ENCODE results near the gene YES1. TPM values are rescaled to one million over a fixed set of nuclear protein-coding genes. Genes with fewer than 3 reads are reported as not detected.
A peak's percentile ranks its signal among the peaks of the same experiment; 100 is the strongest.

The YES1 gene
- total and polyA plus RNA-seq, 2 of the 13 experiments (the other 11 are each of a cell fraction or from before 2014, with no cell fraction given), result 17.2 to 70.8 TPM

DNA sequence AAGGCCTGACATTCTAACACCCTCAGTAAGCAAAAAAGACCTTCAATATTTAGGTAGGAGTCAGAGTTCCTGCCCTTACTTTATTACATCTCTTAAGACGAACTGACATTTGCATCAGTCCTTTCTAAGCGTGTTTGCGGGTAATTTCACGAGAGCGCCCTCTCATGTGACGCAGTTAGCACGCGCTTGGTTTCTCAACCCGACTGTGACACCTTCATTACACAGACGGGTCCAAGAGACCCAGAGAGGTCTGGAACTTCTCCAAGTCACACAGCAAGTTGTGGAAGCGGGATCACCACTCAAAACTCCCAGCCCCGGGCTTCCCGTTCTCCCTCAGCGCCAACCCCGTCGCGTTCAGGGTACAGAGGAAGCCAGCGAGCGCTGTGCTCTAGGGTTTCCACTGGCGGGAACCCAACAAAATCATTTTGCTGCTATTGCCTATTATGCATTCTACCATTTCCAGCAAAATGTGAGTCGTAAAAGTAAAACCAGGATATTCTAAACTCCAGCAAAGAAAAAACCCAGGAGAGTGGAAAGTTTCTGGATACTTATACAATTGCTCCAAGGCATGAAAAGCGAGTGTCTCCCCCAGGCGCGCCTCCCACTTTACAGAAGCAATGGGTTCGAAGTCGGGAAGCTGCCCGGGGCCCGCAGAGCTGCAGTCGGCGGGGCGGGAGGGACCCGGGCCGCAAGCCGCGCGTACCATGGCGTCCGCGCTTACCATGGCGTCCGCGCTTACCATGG, 100.2 kb downstream of the YES1 start (continued):
- TF ChIP-seq, protein P1, sequence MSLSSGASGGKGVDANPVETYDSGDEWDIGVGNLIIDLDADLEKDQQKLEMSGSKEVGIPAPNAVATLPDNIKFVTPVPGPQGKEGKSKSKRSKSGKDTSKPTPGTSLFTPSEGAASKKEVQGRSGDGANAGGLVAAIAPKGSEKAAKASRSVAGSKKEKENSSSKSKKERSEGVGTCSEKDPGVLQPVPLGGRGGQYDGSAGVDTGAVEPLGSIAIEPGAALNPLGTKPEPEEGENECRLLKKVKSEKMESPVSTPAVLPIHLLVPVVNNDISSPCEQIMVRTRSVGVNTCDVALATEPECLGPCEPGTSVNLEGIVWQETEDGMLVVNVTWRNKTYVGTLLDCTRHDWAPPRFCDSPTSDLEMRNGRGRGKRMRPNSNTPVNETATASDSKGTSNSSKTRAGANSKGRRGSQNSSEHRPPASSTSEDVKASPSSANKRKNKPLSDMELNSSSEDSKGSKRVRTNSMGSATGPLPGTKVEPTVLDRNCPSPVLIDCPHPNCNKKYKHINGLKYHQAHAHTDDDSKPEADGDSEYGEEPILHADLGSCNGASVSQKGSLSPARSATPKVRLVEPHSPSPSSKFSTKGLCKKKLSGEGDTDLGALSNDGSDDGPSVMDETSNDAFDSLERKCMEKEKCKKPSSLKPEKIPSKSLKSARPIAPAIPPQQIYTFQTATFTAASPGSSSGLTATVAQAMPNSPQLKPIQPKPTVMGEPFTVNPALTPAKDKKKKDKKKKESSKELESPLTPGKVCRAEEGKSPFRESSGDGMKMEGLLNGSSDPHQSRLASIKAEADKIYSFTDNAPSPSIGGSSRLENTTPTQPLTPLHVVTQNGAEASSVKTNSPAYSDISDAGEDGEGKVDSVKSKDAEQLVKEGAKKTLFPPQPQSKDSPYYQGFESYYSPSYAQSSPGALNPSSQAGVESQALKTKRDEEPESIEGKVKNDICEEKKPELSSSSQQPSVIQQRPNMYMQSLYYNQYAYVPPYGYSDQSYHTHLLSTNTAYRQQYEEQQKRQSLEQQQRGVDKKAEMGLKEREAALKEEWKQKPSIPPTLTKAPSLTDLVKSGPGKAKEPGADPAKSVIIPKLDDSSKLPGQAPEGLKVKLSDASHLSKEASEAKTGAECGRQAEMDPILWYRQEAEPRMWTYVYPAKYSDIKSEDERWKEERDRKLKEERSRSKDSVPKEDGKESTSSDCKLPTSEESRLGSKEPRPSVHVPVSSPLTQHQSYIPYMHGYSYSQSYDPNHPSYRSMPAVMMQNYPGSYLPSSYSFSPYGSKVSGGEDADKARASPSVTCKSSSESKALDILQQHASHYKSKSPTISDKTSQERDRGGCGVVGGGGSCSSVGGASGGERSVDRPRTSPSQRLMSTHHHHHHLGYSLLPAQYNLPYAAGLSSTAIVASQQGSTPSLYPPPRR (CRISPR knock-in tag; IDR thresholded peaks at IDR 0.05; ENCODE audit: borderline replicate concordance), result no peak
- TF ChIP-seq, protein P2, sequence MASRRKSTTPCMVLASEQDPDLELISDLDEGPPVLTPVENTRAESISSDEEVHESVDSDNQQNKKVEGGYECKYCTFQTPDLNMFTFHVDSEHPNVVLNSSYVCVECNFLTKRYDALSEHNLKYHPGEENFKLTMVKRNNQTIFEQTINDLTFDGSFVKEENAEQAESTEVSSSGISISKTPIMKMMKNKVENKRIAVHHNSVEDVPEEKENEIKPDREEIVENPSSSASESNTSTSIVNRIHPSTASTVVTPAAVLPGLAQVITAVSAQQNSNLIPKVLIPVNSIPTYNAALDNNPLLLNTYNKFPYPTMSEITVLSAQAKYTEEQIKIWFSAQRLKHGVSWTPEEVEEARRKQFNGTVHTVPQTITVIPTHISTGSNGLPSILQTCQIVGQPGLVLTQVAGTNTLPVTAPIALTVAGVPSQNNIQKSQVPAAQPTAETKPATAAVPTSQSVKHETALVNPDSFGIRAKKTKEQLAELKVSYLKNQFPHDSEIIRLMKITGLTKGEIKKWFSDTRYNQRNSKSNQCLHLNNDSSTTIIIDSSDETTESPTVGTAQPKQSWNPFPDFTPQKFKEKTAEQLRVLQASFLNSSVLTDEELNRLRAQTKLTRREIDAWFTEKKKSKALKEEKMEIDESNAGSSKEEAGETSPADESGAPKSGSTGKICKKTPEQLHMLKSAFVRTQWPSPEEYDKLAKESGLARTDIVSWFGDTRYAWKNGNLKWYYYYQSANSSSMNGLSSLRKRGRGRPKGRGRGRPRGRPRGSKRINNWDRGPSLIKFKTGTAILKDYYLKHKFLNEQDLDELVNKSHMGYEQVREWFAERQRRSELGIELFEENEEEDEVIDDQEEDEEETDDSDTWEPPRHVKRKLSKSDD (CRISPR knock-in tag; IDR thresholded peaks at IDR 0.05; ENCODE audit: low read depth), result no peak
- TF ChIP-seq SOX13 (IDR thresholded peaks at IDR 0.05), result no peak
- TF ChIP-seq SOX13 (CRISPR knock-in tag; conservative IDR thresholded peaks at IDR 0.05 in 1 of 2, IDR thresholded peaks at IDR 0.05 in 1 of 2), result no peak
- no peak for TF ChIP-seq SNAPC2 (CRISPR knock-in tag; IDR thresholded peaks at IDR 0.05)
- no peak for TF ChIP-seq CAMTA2 (CRISPR knock-in tag; IDR thresholded peaks at IDR 0.05; ENCODE audit: borderline replicate concordance)
- TF ChIP-seq ZNF547 (CRISPR knock-in tag; IDR thresholded peaks at IDR 0.05), result 0 out of 2 replicates have a peak, but pooled peaks have one; percentile 38
- TF ChIP-seq ARID2 (CRISPR knock-in tag; IDR thresholded peaks at IDR 0.05; ENCODE audit: borderline replicate concordance), result no peak
- no peak for TF ChIP-seq CREB1 (IDR thresholded peaks at IDR 0.05)
- TF ChIP-seq CREB1 (CRISPR knock-in tag; IDR thresholded peaks at IDR 0.05), result peak; percentile 69
- TF ChIP-seq ZNF766 (CRISPR knock-in tag; IDR thresholded peaks at IDR 0.05; ENCODE audit: borderline replicate concordance), result 0 out of 2 replicates have a peak, but pooled peaks have one; percentile 17
- TF ChIP-seq FOXM1 (CRISPR knock-in tag; IDR thresholded peaks at IDR 0.05), result no peak
- TF ChIP-seq SP1 (IDR thresholded peaks at IDR 0.05), result no peak
- TF ChIP-seq SP1 (CRISPR knock-in tag; IDR thresholded peaks at IDR 0.05), result no peak
- no peak for TF ChIP-seq ZNF343 (CRISPR knock-in tag; IDR thresholded peaks at IDR 0.05)
- TF ChIP-seq, protein P3, sequence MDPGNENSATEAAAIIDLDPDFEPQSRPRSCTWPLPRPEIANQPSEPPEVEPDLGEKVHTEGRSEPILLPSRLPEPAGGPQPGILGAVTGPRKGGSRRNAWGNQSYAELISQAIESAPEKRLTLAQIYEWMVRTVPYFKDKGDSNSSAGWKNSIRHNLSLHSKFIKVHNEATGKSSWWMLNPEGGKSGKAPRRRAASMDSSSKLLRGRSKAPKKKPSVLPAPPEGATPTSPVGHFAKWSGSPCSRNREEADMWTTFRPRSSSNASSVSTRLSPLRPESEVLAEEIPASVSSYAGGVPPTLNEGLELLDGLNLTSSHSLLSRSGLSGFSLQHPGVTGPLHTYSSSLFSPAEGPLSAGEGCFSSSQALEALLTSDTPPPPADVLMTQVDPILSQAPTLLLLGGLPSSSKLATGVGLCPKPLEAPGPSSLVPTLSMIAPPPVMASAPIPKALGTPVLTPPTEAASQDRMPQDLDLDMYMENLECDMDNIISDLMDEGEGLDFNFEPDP (CRISPR knock-in tag; conservative IDR thresholded peaks at IDR 0.05), result no peak
- no peak for TF ChIP-seq JARID2 (CRISPR knock-in tag; IDR thresholded peaks at IDR 0.05; ENCODE audit: insufficient replicate concordance)
- TF ChIP-seq SETDB1 (CRISPR knock-in tag; IDR thresholded peaks at IDR 0.05; ENCODE audit: borderline replicate concordance), result no peak
- TF ChIP-seq ONECUT2 (CRISPR knock-in tag; IDR thresholded peaks at IDR 0.05), result no peak
- TF ChIP-seq, protein P4, sequence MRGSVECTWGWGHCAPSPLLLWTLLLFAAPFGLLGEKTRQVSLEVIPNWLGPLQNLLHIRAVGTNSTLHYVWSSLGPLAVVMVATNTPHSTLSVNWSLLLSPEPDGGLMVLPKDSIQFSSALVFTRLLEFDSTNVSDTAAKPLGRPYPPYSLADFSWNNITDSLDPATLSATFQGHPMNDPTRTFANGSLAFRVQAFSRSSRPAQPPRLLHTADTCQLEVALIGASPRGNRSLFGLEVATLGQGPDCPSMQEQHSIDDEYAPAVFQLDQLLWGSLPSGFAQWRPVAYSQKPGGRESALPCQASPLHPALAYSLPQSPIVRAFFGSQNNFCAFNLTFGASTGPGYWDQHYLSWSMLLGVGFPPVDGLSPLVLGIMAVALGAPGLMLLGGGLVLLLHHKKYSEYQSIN (CRISPR knock-in tag; IDR thresholded peaks at IDR 0.05; ENCODE audit: borderline replicate concordance), result no peak
- TF ChIP-seq NFE2 (CRISPR knock-in tag; IDR thresholded peaks at IDR 0.05), result no peak

Data from HepG2 (cell line).